Progenitor cell of endocrine pancreas (in vitro differentiated cells): Measurements from ENCODE around the gene MVB12B. TPM values are rescaled to one million over a fixed set of nuclear protein-coding genes. Genes with fewer than 3 reads are reported as not detected.

Experiments used
- DNase-seq: peaks from one replicate; pipeline ENCODE4 v3.0.0; 2021; ENCODE audit warnings: low spot score; ENCODE audit not compliant: unreplicated experiment
- H3K27ac Mint-ChIP-seq: 2 replicates; pipeline ENCODE4 v1.8.0; 2021; ENCODE audit warnings: mild to moderate bottlenecking, moderate library complexity, mixed read lengths
- H3K27me3 Mint-ChIP-seq: 2 replicates; pipeline ENCODE4 v1.8.0; 2021; ENCODE audit warnings: mixed read lengths
- H3K36me3 Mint-ChIP-seq: 2 replicates; pipeline ENCODE4 v1.8.0; 2022; ENCODE audit warnings: mixed read lengths; ENCODE audit not compliant: insufficient read depth
- H3K4me1 Mint-ChIP-seq: 2 replicates; pipeline ENCODE4 v1.8.0; 2021; ENCODE audit warnings: low read depth, mixed read lengths
- H3K4me3 Mint-ChIP-seq: 2 replicates; pipeline ENCODE4 v1.8.0; 2021; ENCODE audit warnings: low read depth, mild to moderate bottlenecking, moderate library complexity, mixed read lengths
- H3K9me3 Mint-ChIP-seq: 2 replicates; pipeline ENCODE4 v1.8.0; 2021; ENCODE audit warnings: low read depth, mixed read lengths
- CTCF ChIP-seq: fragments of 200-600 bp; sonication (generic); IDR thresholded peaks from one replicate; pipeline ENCODE4 v1.5.0; 2021; ENCODE audit warnings: antibody characterized with exemption, mild to moderate bottlenecking; ENCODE audit not compliant: unreplicated experiment
- total RNA-seq: library from RNA; stranded (reverse); gene quantifications from 2 replicates; pipeline ENCODE4 v1.2.1, GENCODE V29; 2021

MVB12B gene
- total RNA-seq, 1 donor from 2014 or later: 34.6 TPM

DNA sequence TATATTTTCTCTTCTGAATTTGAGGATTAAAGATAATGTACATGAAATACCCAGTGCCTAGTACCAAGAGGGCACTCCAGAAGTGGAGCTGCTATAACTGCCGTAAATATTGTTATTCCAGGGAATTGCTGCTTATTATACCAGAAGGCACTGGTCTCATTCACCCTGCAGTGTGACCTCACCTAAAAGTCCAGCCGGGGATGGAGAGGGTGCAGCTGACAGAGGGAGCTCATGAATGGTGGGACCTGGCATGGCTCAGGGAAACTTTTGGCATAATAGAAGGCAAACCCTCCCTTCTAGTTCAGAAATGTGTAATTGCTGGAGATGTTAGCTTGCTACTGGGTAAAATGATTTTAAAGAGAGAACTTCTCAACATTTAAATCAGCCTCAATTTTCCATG is 108.5 kb downstream of the MVB12B start:
- DNase-seq: no peak
- peaks cover 2% of the 10 kb centered on the region for H3K4me1 Mint-ChIP-seq
- no peaks in the 10 kb centered on the region for H3K9me3 Mint-ChIP-seq
- H3K27me3 Mint-ChIP-seq: peaks cover 27% of the 10 kb centered on the region
- TF ChIP-seq CTCF: no peak
- peaks cover 13% of the 10 kb centered on the region for H3K36me3 Mint-ChIP-seq
- no peak overlapping the region for H3K27ac Mint-ChIP-seq
- no peak overlapping the region for H3K4me3 Mint-ChIP-seq

DNA sequence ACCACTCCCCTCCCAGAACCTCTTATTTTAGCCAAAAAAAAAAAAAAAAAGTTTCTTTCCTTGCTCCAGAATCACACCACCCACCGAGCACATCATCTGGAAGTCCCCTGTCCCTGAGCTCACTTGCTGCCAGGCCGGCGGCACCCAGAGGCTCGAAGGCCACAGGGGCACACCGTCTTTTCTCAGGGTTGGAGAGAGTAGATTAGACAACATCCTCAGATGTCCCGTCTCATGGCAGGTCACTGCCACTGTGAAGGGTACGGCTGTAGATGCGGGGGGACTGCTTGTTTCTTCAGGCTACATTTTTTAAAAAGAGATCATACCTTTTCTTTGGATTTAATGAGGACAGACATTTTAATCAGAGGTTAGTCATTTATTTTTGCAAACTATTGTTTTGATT is 109.0 kb downstream of the MVB12B start:
- Mint-ChIP-seq H3K4me1 (no peaks in the 10 kb centered on the region), H3K36me3 (peaks cover 12% of the 10 kb centered on the region), H3K9me3 (no peaks in the 10 kb centered on the region), H3K4me3 (no peak overlapping the region), H3K27me3 (peaks cover 22% of the 10 kb centered on the region), H3K27ac (no peak overlapping the region)
- no peak for TF ChIP-seq CTCF
- no peak for DNase-seq

DNA sequence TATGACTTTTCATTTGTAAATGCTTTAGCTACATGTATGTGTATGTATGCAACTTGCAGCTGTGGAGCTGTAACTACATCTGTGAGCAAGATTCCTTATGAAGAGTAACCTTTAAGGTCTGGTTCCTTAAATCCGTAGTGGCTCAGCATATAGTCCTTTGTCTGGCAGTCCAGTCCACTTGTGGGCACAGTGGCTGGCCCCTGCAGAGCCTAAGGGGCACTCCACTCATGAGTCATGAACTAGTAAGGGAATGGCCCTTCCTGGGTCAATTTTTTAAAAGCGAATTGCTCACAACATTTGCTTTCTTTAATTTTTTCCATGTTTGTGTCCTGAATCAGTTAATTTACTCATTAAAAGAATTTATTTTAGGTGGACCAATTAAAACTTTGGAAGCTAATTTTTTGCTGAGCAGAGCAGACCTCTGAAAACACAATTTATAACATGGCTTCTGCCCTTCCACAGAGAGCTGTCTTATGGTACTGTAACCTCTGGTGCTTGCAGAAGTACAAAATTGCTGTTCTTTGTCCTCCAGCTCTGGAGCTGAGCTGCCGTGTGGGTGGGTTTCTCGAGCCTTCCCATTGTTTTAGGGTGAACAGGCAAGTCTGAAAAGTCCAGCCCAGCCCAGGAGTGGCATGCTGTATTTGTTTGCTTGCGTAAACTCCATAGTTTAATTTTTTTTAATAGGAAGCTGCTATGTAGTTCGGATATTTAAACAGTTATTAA is 110.1 kb downstream of the MVB12B start:
- Mint-ChIP-seq H3K27ac (no peak overlapping the region), H3K27me3 (peaks cover 15% of the 10 kb centered on the region), H3K4me3 (no peak overlapping the region), H3K36me3 (peaks cover 11% of the 10 kb centered on the region), H3K9me3 (no peaks in the 10 kb centered on the region), H3K4me1 (no peaks in the 10 kb centered on the region)
- DNase-seq: no peak
- no peak for TF ChIP-seq CTCF

- no peak overlapping the region for H3K4me3 Mint-ChIP-seq
- no peaks in the 10 kb centered on the region for H3K9me3 Mint-ChIP-seq
- H3K4me1 Mint-ChIP-seq: no peaks in the 10 kb centered on the region
- no peak for DNase-seq
- H3K27me3 Mint-ChIP-seq: peaks cover 10% of the 10 kb centered on the region
- peaks cover 12% of the 10 kb centered on the region for H3K36me3 Mint-ChIP-seq
- H3K27ac Mint-ChIP-seq: no peak overlapping the region
- no peak for TF ChIP-seq CTCF
Observed at GRCh38 chr9:126437268-126437666, 110.6 kb downstream of the MVB12B start.

DNA sequence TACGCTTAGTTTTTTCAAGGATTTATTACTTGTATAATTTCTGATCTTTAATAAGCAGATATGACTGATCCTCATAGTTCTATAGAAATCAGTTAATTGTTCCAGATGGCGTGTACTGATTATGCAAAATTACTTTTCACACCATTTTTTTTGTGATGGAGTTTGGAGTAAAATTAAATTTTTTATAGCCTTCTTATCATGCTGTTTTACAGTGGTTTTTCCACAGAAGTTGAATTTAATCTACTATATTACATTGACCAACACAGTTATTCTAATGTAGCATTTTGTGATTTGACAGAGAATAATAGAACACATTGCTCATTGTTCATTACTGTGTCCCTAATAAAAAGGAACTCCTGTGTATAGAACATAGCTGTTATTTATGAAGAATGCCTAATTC is 111.1 kb downstream of the MVB12B start:
- Mint-ChIP-seq H3K36me3 (peaks cover 12% of the 10 kb centered on the region), H3K4me1 (no peaks in the 10 kb centered on the region), H3K9me3 (no peaks in the 10 kb centered on the region), H3K27me3 (peaks cover 10% of the 10 kb centered on the region), H3K4me3 (no peak overlapping the region), H3K27ac (no peak overlapping the region)
- DNase-seq: no peak
- no peak for TF ChIP-seq CTCF
